Activated CD8-positive, alpha-beta T cell treated with anti-CD3 and anti-CD28 coated beads for 36 hours (primary cell): ENCODE measurements around the gene CACNB2. TPM values are rescaled to one million over a fixed set of nuclear protein-coding genes. Genes with fewer than 3 reads are reported as not detected.

Experiments
- ATAC-seq: fragments of 200-7000 bp; cut with Tn5 transposase; one replicate; pipeline ENCODE4 v1.10.0; 2021; ENCODE audit warnings: mild to moderate bottlenecking, moderate library complexity
- CTCF ChIA-PET: fragments of 350-600 bp; sonication (Branson Sonifier 250); formaldehyde crosslinking; loops from one replicate; lab custom pipeline; 2021; ENCODE audit warnings: antibody characterized with exemption; lab: Charles Lee
- POLR2A ChIA-PET: fragments of 350-600 bp; sonication (Branson Sonifier 250); formaldehyde crosslinking; loops from one replicate; lab custom pipeline; 2021; ENCODE audit warnings: antibody characterized with exemption; lab: Charles Lee
- DNase-seq: peaks from one replicate; pipeline ENCODE4 v3.0.0-alpha.2; 2020
- H3K27ac Mint-ChIP-seq: one replicate; pipeline ENCODE4 v1.8.0; 2021; ENCODE audit warnings: mild to moderate bottlenecking, mixed read lengths
- H3K27me3 Mint-ChIP-seq: one replicate; pipeline ENCODE4 v1.8.0; 2021; ENCODE audit warnings: mixed read lengths
- H3K36me3 Mint-ChIP-seq: one replicate; pipeline ENCODE4 v1.8.0; 2021; ENCODE audit warnings: low read depth, mixed read lengths
- H3K4me1 Mint-ChIP-seq: one replicate; pipeline ENCODE4 v1.8.0; 2021; ENCODE audit warnings: low read depth, mixed read lengths
- H3K4me3 Mint-ChIP-seq: one replicate; pipeline ENCODE4 v1.8.0; 2021; ENCODE audit warnings: mild to moderate bottlenecking, moderate library complexity, mixed read lengths
- H3K9me3 Mint-ChIP-seq: one replicate; pipeline ENCODE4 v1.8.0; 2021; ENCODE audit warnings: mixed read lengths
- intact Hi-C: fragments of 100-400 bp; cut with micrococcal nuclease; formaldehyde crosslinking; loops from one replicate; pipeline ENCODE4 v1.10.0; 2022
- total RNA-seq, 2 experiments: library from RNA; stranded (reverse); gene quantifications; one replicate each; pipeline ENCODE4 v1.2.3, GENCODE V29; 2021
- TF ChIP-seq, protein P1 (sequence below): fragments of 200-600 bp; IDR thresholded peaks from one replicate; pipeline ENCODE4 v1.8.0; 2022; ENCODE audit warnings: antibody characterized with exemption, mild to moderate bottlenecking

Gene CACNB2
- total RNA-seq, 2 experiments from 2014 or later, result not detected

DNA sequence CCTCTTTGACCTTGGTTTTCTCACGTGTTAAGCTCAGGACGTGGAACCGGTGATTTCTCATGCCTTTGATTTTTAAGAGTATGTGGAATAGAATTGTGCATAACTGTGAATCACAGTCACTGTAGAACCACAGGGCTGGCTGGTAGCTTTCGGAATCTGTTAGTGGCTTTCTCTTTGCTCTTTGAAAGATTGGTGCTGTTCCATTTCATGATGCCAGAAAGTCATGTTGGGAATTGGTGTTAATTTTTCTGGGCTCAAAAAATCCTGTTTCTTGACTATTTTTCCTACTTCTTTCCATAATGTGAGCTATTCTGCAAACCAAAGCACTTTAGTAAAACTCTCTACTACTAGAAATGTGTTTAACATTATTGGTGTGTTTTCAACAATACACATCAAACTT lies 73.0 kb downstream of the CACNB2 start:
- Mint-ChIP-seq H3K4me1 (no peaks in the 10 kb centered on the region), H3K36me3 (no peaks in the 10 kb centered on the region), H3K9me3 (no peaks in the 10 kb centered on the region), H3K27me3 (peaks cover 2% of the 10 kb centered on the region), H3K4me3 (no peak overlapping the region), H3K27ac (no peak overlapping the region)
- no peak for DNase-seq
- ChIA-PET CTCF (interaction anchor here (0.8 kb wide), 1 partner anchor 25 kb away, joined by 3 read pairs; no protein-coding TSS in a partner anchor), POLR2A (no interaction called here)
- intact Hi-C loops, result loop anchor here (10.0 kb wide), 1 partner anchor 608 kb away; no protein-coding TSS in a partner anchor
- TF ChIP-seq, protein P1, sequence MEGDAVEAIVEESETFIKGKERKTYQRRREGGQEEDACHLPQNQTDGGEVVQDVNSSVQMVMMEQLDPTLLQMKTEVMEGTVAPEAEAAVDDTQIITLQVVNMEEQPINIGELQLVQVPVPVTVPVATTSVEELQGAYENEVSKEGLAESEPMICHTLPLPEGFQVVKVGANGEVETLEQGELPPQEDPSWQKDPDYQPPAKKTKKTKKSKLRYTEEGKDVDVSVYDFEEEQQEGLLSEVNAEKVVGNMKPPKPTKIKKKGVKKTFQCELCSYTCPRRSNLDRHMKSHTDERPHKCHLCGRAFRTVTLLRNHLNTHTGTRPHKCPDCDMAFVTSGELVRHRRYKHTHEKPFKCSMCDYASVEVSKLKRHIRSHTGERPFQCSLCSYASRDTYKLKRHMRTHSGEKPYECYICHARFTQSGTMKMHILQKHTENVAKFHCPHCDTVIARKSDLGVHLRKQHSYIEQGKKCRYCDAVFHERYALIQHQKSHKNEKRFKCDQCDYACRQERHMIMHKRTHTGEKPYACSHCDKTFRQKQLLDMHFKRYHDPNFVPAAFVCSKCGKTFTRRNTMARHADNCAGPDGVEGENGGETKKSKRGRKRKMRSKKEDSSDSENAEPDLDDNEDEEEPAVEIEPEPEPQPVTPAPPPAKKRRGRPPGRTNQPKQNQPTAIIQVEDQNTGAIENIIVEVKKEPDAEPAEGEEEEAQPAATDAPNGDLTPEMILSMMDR, result no peak
- ATAC-seq, result no peak

DNA sequence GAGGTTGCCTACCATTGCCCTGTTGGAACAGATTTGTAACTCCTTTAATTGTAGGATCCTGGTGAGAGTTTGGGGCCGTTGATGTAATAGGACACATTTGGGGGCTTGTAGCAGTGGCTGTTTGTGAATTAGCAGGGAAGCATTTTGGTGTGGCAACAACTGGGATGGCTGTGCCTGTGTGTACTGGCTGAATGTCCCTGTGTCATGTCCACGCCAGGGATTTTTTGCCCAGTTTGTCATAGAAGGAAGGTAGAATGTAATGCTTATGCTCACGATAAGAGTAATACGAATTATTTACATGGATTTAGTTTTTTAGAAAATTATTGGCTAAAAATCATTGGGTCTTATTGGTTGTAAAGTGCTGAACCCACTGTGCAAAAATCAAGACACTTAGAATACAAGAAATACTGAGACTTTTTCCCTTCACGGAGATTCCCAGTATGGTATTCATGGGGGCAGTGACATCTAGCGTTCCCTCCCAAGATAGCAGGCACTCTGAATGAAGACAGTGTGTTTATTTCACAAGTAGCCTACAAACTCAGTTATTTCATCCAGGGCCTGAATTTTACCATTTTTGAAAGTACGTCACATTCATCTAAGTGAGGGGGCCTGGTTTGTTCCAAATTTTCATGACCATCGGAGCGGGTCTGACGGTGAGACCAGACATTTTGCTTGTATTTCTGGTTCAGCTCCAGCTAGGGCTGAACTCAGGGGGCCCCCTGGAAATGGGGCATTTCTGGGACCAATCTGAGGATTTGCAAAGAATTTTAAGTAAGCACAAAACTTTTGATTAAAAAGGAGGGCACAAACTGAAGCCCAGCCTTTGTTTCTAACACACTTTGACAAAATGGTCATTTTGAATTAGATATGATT lies 74.7 kb downstream of the CACNB2 start:
- intact Hi-C loops, result loop anchor here (10.0 kb wide), 1 partner anchor 610 kb away; no protein-coding TSS in a partner anchor
- POLR2A ChIA-PET, result no interaction called here
- CTCF ChIA-PET, result interaction anchor here (0.9 kb wide), 1 partner anchor 9 kb away, joined by 4 read pairs; no protein-coding TSS in a partner anchor
- TF ChIP-seq, protein P1, result peak; percentile 62
- ATAC-seq (no peak), DNase-seq (peak; percentile 39)
- no peaks in the 10 kb centered on the region for H3K36me3 Mint-ChIP-seq
- H3K4me3 Mint-ChIP-seq, result no peak overlapping the region
- H3K27ac Mint-ChIP-seq, result no peak overlapping the region
- H3K4me1 Mint-ChIP-seq, result no peaks in the 10 kb centered on the region
- H3K27me3 Mint-ChIP-seq, result peaks cover 2% of the 10 kb centered on the region
- H3K9me3 Mint-ChIP-seq, result no peaks in the 10 kb centered on the region

DNA sequence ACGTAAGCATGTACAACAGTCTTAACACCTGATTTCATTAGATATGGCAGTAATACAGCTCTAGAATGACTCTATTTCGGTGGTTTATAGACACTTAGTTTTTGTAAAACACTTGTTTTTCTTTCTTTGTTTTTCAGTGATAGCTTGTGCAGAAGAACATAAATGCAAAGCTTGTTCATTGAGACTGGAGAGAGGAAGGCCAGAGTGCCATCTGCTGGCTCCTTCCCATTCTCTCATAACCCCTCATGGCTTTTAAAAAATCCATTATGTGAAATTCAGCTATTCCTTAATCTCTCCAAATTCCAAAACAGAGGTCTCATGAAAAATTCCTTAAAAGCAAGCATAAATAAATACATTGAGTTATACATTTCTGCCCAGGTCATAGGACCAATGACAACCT lies 76.3 kb downstream of the CACNB2 start:
- intact Hi-C loops, result loop anchor here (10.0 kb wide), 1 partner anchor 612 kb away; no protein-coding TSS in a partner anchor
- H3K4me1 Mint-ChIP-seq, result no peaks in the 10 kb centered on the region
- peaks cover 2% of the 10 kb centered on the region for H3K27me3 Mint-ChIP-seq
- no peaks in the 10 kb centered on the region for H3K9me3 Mint-ChIP-seq
- no peak for ATAC-seq
- no peak overlapping the region for H3K4me3 Mint-ChIP-seq
- POLR2A ChIA-PET, result no interaction called here
- H3K36me3 Mint-ChIP-seq, result no peaks in the 10 kb centered on the region
- TF ChIP-seq, protein P1, result no peak
- CTCF ChIA-PET, result interaction anchor here (1.0 kb wide), 1 partner anchor 45 kb away, joined by 3 read pairs; no protein-coding TSS in a partner anchor
- no peak overlapping the region for H3K27ac Mint-ChIP-seq
- DNase-seq, result no peak

DNA sequence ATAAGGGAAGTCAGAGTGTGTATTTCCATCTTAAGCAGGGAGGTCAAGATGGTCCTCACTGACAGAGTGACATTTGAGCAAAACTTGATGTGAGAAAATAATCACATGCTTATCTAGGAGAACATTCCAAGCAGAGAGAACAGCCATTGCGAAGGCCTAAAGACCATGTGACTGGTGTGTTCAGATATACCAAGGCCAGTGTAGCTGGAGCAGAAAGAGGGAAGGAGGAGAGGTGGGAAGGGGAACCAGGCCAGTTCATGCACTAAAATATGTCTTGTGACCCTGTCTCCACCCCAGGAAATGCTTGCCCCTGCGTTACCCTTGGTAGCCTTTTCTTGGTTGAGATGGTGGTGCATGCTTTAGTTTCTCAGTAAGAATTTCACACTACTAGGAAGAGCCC lies 77.4 kb downstream of the CACNB2 start:
- H3K4me1 Mint-ChIP-seq, result no peaks in the 10 kb centered on the region
- intact Hi-C loops, result loop anchor here (10.0 kb wide), 1 partner anchor 613 kb away; no protein-coding TSS in a partner anchor
- no peaks in the 10 kb centered on the region for H3K36me3 Mint-ChIP-seq
- H3K9me3 Mint-ChIP-seq, result no peaks in the 10 kb centered on the region
- peaks cover 2% of the 10 kb centered on the region for H3K27me3 Mint-ChIP-seq
- no peak overlapping the region for H3K4me3 Mint-ChIP-seq
- ATAC-seq (no peak), DNase-seq (no peak)
- TF ChIP-seq, protein P1, result no peak
- ChIA-PET POLR2A (no interaction called here), CTCF (interaction anchor here (1.0 kb wide), 1 partner anchor 44 kb away, joined by 3 read pairs; no protein-coding TSS in a partner anchor)
- no peak overlapping the region for H3K27ac Mint-ChIP-seq

DNA sequence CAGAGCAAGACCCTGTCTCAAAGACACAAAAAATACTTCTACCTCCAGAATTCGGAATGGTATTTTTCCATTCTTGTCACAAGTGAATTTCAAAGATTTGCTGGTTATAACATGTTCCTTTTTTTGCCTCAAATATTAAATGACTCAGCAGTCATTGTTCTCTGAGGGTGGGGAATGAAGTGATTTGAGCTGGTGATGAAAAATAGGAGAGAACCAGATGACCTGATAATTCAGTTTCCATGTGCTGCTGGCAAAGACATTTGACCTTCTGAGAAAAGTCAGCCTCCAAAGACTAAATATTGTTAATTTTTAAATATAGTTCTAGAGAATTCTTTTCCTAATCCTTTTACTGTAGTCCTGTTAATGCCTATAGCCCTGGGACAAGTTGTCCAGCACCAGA lies 78.9 kb downstream of the CACNB2 start:
- no peak for DNase-seq
- Mint-ChIP-seq H3K27ac (no peak overlapping the region), H3K4me3 (no peak overlapping the region), H3K27me3 (peaks cover 2% of the 10 kb centered on the region), H3K9me3 (no peaks in the 10 kb centered on the region), H3K36me3 (no peaks in the 10 kb centered on the region), H3K4me1 (no peaks in the 10 kb centered on the region)
- intact Hi-C loops, result loop anchor here (10.0 kb wide), 1 partner anchor 614 kb away; no protein-coding TSS in a partner anchor
- no peak for ATAC-seq
- POLR2A ChIA-PET, result no interaction called here
- TF ChIP-seq, protein P1, result no peak
- CTCF ChIA-PET, result no interaction called here
